Effector memory CD8-positive, alpha-beta T cell (primary cell): ENCODE measurements around the gene PRKCE.

ENCODE experiments used
- ATAC-seq: fragments of 150-1000 bp; cut with Tn5 transposase; replicated peaks from 2 replicates; pipeline ENCODE4 v1.10.0; 2021; ENCODE audit warnings: mild to moderate bottlenecking, moderate library complexity
- DNase-seq, 3 experiments: peaks; one replicate each; pipeline ENCODE4 v3.0.0; 2021
- H3K27ac Mint-ChIP-seq, 2 donors: one replicate each; pipeline ENCODE4 v1.8.0; 2022; ENCODE audit warnings: mild to moderate bottlenecking in 2 of 2, mixed read lengths in 2 of 2, moderate library complexity in 2 of 2
- H3K27me3 Mint-ChIP-seq, 2 donors: one replicate each; pipeline ENCODE4 v1.8.0; 2022; ENCODE audit warnings: mixed read lengths in 2 of 2
- H3K36me3 Mint-ChIP-seq: one replicate; pipeline ENCODE4 v1.8.0; 2022; ENCODE audit warnings: mild to moderate bottlenecking, moderate library complexity, mixed read lengths; ENCODE audit not compliant: insufficient read depth
- H3K4me1 Mint-ChIP-seq, 2 donors: one replicate each; pipeline ENCODE4 v1.8.0; 2022; ENCODE audit warnings: low read depth in 2 of 2, mixed read lengths in 2 of 2
- H3K4me3 Mint-ChIP-seq, 2 donors: one replicate each; pipeline ENCODE4 v1.8.0; 2022; ENCODE audit warnings: mild to moderate bottlenecking in 2 of 2, mixed read lengths in 2 of 2, moderate library complexity in 2 of 2
- H3K9me3 Mint-ChIP-seq, 2 donors: one replicate each; pipeline ENCODE4 v1.8.0; 2022; ENCODE audit warnings: mixed read lengths in 2 of 2

Gene PRKCE

GRCh38 chr2:45822272-45822630, 170.8 kb downstream of the PRKCE start:
- Mint-ChIP-seq H3K27me3 (no peaks in the 10 kb centered on the region), H3K4me3 (no peak overlapping the region), H3K4me1 (peaks cover 24 to 28% of the 10 kb centered on the region in 2 donors), H3K27ac (no peak overlapping the region), H3K9me3 (no peaks in the 10 kb centered on the region), H3K36me3 (no peaks in the 10 kb centered on the region)
- ATAC-seq (no peak), DNase-seq (no peak)

GRCh38 chr2:45823723-45824206, 172.3 kb downstream of the PRKCE start:
- H3K27me3 Mint-ChIP-seq = no peaks in the 10 kb centered on the region

GRCh38 chr2:45825001-45825651, 173.7 kb downstream of the PRKCE start:
- H3K9me3 Mint-ChIP-seq = no peaks in the 10 kb centered on the region
- no peaks in the 10 kb centered on the region for H3K36me3 Mint-ChIP-seq
- DNase-seq = no peak
- no peak overlapping the region for H3K27ac Mint-ChIP-seq
- no peak for ATAC-seq
- H3K4me3 Mint-ChIP-seq = no peak overlapping the region
- no peaks in the 10 kb centered on the region for H3K27me3 Mint-ChIP-seq
- peaks cover 21 to 27% of the 10 kb centered on the region in 2 donors for H3K4me1 Mint-ChIP-seq

More at GRCh38 chr2:45823723-45824206, 172.3 kb downstream of the PRKCE start:
- peak overlapping the region in 1 of 2 donors; percentile 32 for H3K27ac Mint-ChIP-seq
- H3K4me3 Mint-ChIP-seq = no peak overlapping the region
- peaks cover 22 to 28% of the 10 kb centered on the region in 2 donors for H3K4me1 Mint-ChIP-seq
- no peaks in the 10 kb centered on the region for H3K9me3 Mint-ChIP-seq
- DNase-seq (no peak), ATAC-seq (no peak)
- no peaks in the 10 kb centered on the region for H3K36me3 Mint-ChIP-seq

- Mint-ChIP-seq H3K36me3 (no peaks in the 10 kb centered on the region), H3K4me3 (no peak overlapping the region), H3K27ac (no peak overlapping the region), H3K9me3 (peaks cover 3 to 10% of the 10 kb centered on the region in 2 donors), H3K27me3 (no peaks in the 10 kb centered on the region), H3K4me1 (peaks cover 21% of the 10 kb centered on the region in 2 donors)
- ATAC-seq (no peak), DNase-seq (no peak)
Measured at GRCh38 chr2:45826460-45826859, 175.0 kb downstream of the PRKCE start.

GRCh38 chr2:45826884-45827635, 175.6 kb downstream of the PRKCE start:
- H3K27me3 Mint-ChIP-seq = no peaks in the 10 kb centered on the region
- no peaks in the 10 kb centered on the region for H3K36me3 Mint-ChIP-seq
- H3K4me1 Mint-ChIP-seq = peaks cover 16 to 17% of the 10 kb centered on the region in 2 donors
- DNase-seq = no peak
- peaks cover 3 to 10% of the 10 kb centered on the region in 2 donors for H3K9me3 Mint-ChIP-seq
- H3K4me3 Mint-ChIP-seq = no peak overlapping the region
- no peak overlapping the region for H3K27ac Mint-ChIP-seq
- no peak for ATAC-seq

GRCh38 chr2:45830322-45830721, 178.8 kb downstream of the PRKCE start:
- Mint-ChIP-seq H3K36me3 (no peaks in the 10 kb centered on the region), H3K27me3 (no peaks in the 10 kb centered on the region), H3K9me3 (peaks cover 3 to 10% of the 10 kb centered on the region in 2 donors), H3K27ac (no peak overlapping the region), H3K4me3 (no peak overlapping the region), H3K4me1 (peaks cover 16 to 21% of the 10 kb centered on the region in 2 donors)
- DNase-seq (no peak), ATAC-seq (no peak)

GRCh38 chr2:45833301-45833967, 182.0 kb downstream of the PRKCE start:
- ATAC-seq = no peak
- H3K4me3 Mint-ChIP-seq = no peak overlapping the region
- no peaks in the 10 kb centered on the region for H3K36me3 Mint-ChIP-seq
- H3K27me3 Mint-ChIP-seq = no peaks in the 10 kb centered on the region
- no peak for DNase-seq
- peaks cover 13 to 20% of the 10 kb centered on the region in 2 donors for H3K4me1 Mint-ChIP-seq
- peak overlapping the region in 1 of 2 donors; percentile 36 for H3K27ac Mint-ChIP-seq
- peaks cover 3 to 10% of the 10 kb centered on the region in 2 donors for H3K9me3 Mint-ChIP-seq

GRCh38 chr2:45833968-45834344, 182.5 kb downstream of the PRKCE start:
- H3K4me3 Mint-ChIP-seq = no peak overlapping the region
- DNase-seq (no peak), ATAC-seq (no peak)
- H3K36me3 Mint-ChIP-seq = no peaks in the 10 kb centered on the region
- H3K9me3 Mint-ChIP-seq = peaks cover 3 to 10% of the 10 kb centered on the region in 2 donors
- H3K27ac Mint-ChIP-seq = no peak overlapping the region
- no peaks in the 10 kb centered on the region for H3K27me3 Mint-ChIP-seq
- peaks cover 13 to 23% of the 10 kb centered on the region in 2 donors for H3K4me1 Mint-ChIP-seq

- Mint-ChIP-seq H3K4me3 (no peak overlapping the region), H3K4me1 (peaks cover 13 to 23% of the 10 kb centered on the region in 2 donors), H3K27ac (no peak overlapping the region), H3K36me3 (no peaks in the 10 kb centered on the region), H3K9me3 (peaks cover 3 to 10% of the 10 kb centered on the region in 2 donors), H3K27me3 (no peaks in the 10 kb centered on the region)
- DNase-seq (no peak), ATAC-seq (no peak)
Measured at GRCh38 chr2:45834372-45834771, 182.9 kb downstream of the PRKCE start.

GRCh38 chr2:45834858-45835257, 183.4 kb downstream of the PRKCE start:
- Mint-ChIP-seq H3K9me3 (peaks cover 3 to 10% of the 10 kb centered on the region in 2 donors), H3K36me3 (no peaks in the 10 kb centered on the region), H3K27ac (no peak overlapping the region), H3K4me1 (peaks cover 13 to 23% of the 10 kb centered on the region in 2 donors), H3K4me3 (no peak overlapping the region), H3K27me3 (no peaks in the 10 kb centered on the region)
- DNase-seq (no peak), ATAC-seq (no peak)

- H3K27me3 Mint-ChIP-seq = no peaks in the 10 kb centered on the region
- no peak overlapping the region for H3K27ac Mint-ChIP-seq
- DNase-seq (no peak), ATAC-seq (no peak)
- H3K9me3 Mint-ChIP-seq = no peaks in the 10 kb centered on the region
- H3K4me1 Mint-ChIP-seq = peaks cover 13 to 26% of the 10 kb centered on the region in 2 donors
- no peaks in the 10 kb centered on the region for H3K36me3 Mint-ChIP-seq
- no peak overlapping the region for H3K4me3 Mint-ChIP-seq
Measured at GRCh38 chr2:45836316-45836715, 184.8 kb downstream of the PRKCE start.

- no peak overlapping the region for H3K4me3 Mint-ChIP-seq
- DNase-seq (no peak), ATAC-seq (no peak)
- H3K36me3 Mint-ChIP-seq = no peaks in the 10 kb centered on the region
- H3K27ac Mint-ChIP-seq = no peak overlapping the region
- H3K27me3 Mint-ChIP-seq = no peaks in the 10 kb centered on the region
- no peaks in the 10 kb centered on the region for H3K9me3 Mint-ChIP-seq
- H3K4me1 Mint-ChIP-seq = peaks cover 16 to 26% of the 10 kb centered on the region in 2 donors
Measured at GRCh38 chr2:45836740-45837139, 185.3 kb downstream of the PRKCE start.

GRCh38 chr2:45837812-45838341, 186.4 kb downstream of the PRKCE start:
- H3K4me3 Mint-ChIP-seq = no peak overlapping the region
- ATAC-seq = no peak
- peaks cover 15 to 27% of the 10 kb centered on the region in 2 donors for H3K4me1 Mint-ChIP-seq

More at GRCh38 chr2:45837812-45838341, 186.4 kb downstream of the PRKCE start:
- Mint-ChIP-seq H3K36me3 (no peaks in the 10 kb centered on the region), H3K27me3 (no peaks in the 10 kb centered on the region), H3K27ac (no peak overlapping the region), H3K9me3 (no peaks in the 10 kb centered on the region)
- no peak for DNase-seq
